HEK293 (cell line): ENCODE results near the gene TNFAIP2.

Experiments
- CTCF ChIA-PET: fragments of 350-600 bp; formaldehyde crosslinking; extraction: SDS; loops from one replicate; lab custom pipeline; 2021; ENCODE audit warnings: antibody characterized with exemption; lab: Yijun Ruan, JAX
- POLR2A ChIA-PET: fragments of 300-600 bp; formaldehyde crosslinking; extraction: SDS; loops from one replicate; lab custom pipeline; 2020; ENCODE audit warnings: antibody characterized with exemption, inconsistent platforms; lab: Yijun Ruan, JAX
- H3K27ac ChIP-seq: fragments of 200-500 bp; sonication (Bioruptor generic); 2 replicates; pipeline ENCODE4 v1.5.1; 2014; ENCODE audit warnings: low read depth, low read length, control low read depth, inconsistent platforms; ENCODE audit errors: extremely low read depth
- H3K36me3 ChIP-seq, 2 experiments: fragments of 200-500 bp in 1 of 2; sonication (Bioruptor generic) in 1 of 2; 1 replicate in 1 of 2; 2 replicates in 1 of 2; pipeline ENCODE4 v1.5.1; 2014 to 2017; ENCODE audit warnings: inconsistent platforms in 2 of 2, low read length in 2 of 2; ENCODE audit not compliant: control insufficient read depth in 2 of 2, insufficient read depth in 1 of 2
- H3K4me1 ChIP-seq: fragments of 200-500 bp; sonication (Bioruptor generic); 2 replicates; pipeline ENCODE4 v1.5.1; 2014; ENCODE audit warnings: mild to moderate bottlenecking, low read length, inconsistent platforms; ENCODE audit not compliant: control insufficient read depth, insufficient read depth
- H3K4me3 ChIP-seq: 2 replicates; pipeline ENCODE4 v1.5.1; 2011; ENCODE audit warnings: low read depth, mild to moderate bottlenecking, control low read depth, low read length, moderate library complexity
- H3K9me3 ChIP-seq: fragments of 200-500 bp; sonication (Bioruptor generic); 2 replicates; pipeline ENCODE4 v1.5.1; 2014; ENCODE audit warnings: low read depth, low read length, inconsistent platforms; ENCODE audit not compliant: control insufficient read depth, insufficient read depth
- GLIS1 ChIP-seq: fragments of 450-650 bp; formaldehyde crosslinking; IDR thresholded peaks from 2 replicates; pipeline ENCODE4 v1.5.1; 2016; ENCODE audit warnings: missing biosample characterization, missing genetic modification characterization
- INSM2 ChIP-seq: fragments of 450-650 bp; formaldehyde crosslinking; IDR thresholded peaks from 2 replicates; pipeline ENCODE4 v1.5.1; 2016; ENCODE audit warnings: missing biosample characterization, missing genetic modification characterization
- KLF17 ChIP-seq: fragments of 450-650 bp; formaldehyde crosslinking; IDR thresholded peaks from 2 replicates; pipeline ENCODE4 v1.5.1; 2016; ENCODE audit warnings: missing biosample characterization, missing genetic modification characterization
- KLF9 ChIP-seq: fragments of 450-650 bp; formaldehyde crosslinking; IDR thresholded peaks from 2 replicates; pipeline ENCODE4 v1.5.1; 2016; ENCODE audit warnings: missing biosample characterization, missing genetic modification characterization, low read depth
- PATZ1 ChIP-seq: fragments of 450-650 bp; formaldehyde crosslinking; IDR thresholded peaks from 2 replicates; pipeline ENCODE4 v1.5.1; 2016; ENCODE audit warnings: missing biosample characterization, missing genetic modification characterization
- SP7 ChIP-seq: fragments of 450-650 bp; formaldehyde crosslinking; IDR thresholded peaks from 2 replicates; pipeline ENCODE4 v1.5.1; 2016; ENCODE audit warnings: missing biosample characterization, missing genetic modification characterization
- ZBTB26 ChIP-seq: fragments of 450-650 bp; formaldehyde crosslinking; optimal IDR thresholded peaks from 2 replicates; pipeline ENCODE3; 2016; ENCODE audit warnings: missing biosample characterization, mild to moderate bottlenecking, missing genetic modification characterization
- ZBTB48 ChIP-seq: fragments of 450-650 bp; formaldehyde crosslinking; IDR thresholded peaks from 2 replicates; pipeline ENCODE4 v1.5.1; 2016; ENCODE audit warnings: missing biosample characterization, missing genetic modification characterization
- ZBTB7A ChIP-seq: fragments of 450-650 bp; formaldehyde crosslinking; IDR thresholded peaks from 2 replicates; pipeline ENCODE4 v1.5.1; 2016; ENCODE audit warnings: low read depth, missing biosample characterization, missing genetic modification characterization
- ZFHX2 ChIP-seq: fragments of 450-650 bp; formaldehyde crosslinking; conservative IDR thresholded peaks from 2 replicates; pipeline ENCODE4 v1.5.1; 2016; ENCODE audit warnings: missing biosample characterization, missing genetic modification characterization
- ZIC2 ChIP-seq: fragments of 450-650 bp; formaldehyde crosslinking; IDR thresholded peaks from 2 replicates; pipeline ENCODE4 v1.5.1; 2016; ENCODE audit warnings: missing biosample characterization, missing genetic modification characterization
- ZNF146 ChIP-seq: fragments of 450-650 bp; formaldehyde crosslinking; IDR thresholded peaks from 2 replicates; pipeline ENCODE4 v1.5.1; 2016; ENCODE audit warnings: missing biosample characterization, missing genetic modification characterization
- ZNF16 ChIP-seq: fragments of 450-650 bp; formaldehyde crosslinking; IDR thresholded peaks from 2 replicates; pipeline ENCODE4 v1.5.1; 2016; ENCODE audit warnings: low read depth, missing biosample characterization, missing genetic modification characterization
- ZNF19 ChIP-seq: fragments of 450-650 bp; formaldehyde crosslinking; IDR thresholded peaks from 2 replicates; pipeline ENCODE4; 2016; ENCODE audit warnings: missing biosample characterization, missing genetic modification characterization, low read depth
- ZNF449 ChIP-seq: fragments of 450-650 bp; formaldehyde crosslinking; IDR thresholded peaks from 2 replicates; pipeline ENCODE4 v1.5.1; 2017; ENCODE audit warnings: missing biosample characterization, mild to moderate bottlenecking, missing genetic modification characterization, moderate library complexity
- ZNF510 ChIP-seq: fragments of 450-650 bp; formaldehyde crosslinking; IDR thresholded peaks from 2 replicates; pipeline ENCODE4 v1.5.1; 2018; ENCODE audit warnings: mild to moderate bottlenecking, missing genetic modification characterization, missing biosample characterization; ENCODE audit not compliant: insufficient replicate concordance
- ZNF560 ChIP-seq: fragments of 450-650 bp; formaldehyde crosslinking; IDR thresholded peaks from 2 replicates; pipeline ENCODE4 v1.5.1; 2017; ENCODE audit warnings: missing biosample characterization, missing genetic modification characterization, borderline replicate concordance
- ZNF623 ChIP-seq: fragments of 450-650 bp; formaldehyde crosslinking; IDR thresholded peaks from 2 replicates; pipeline ENCODE4 v1.5.1; 2016; ENCODE audit warnings: missing biosample characterization, missing genetic modification characterization
- ZNF707 ChIP-seq: fragments of 450-650 bp; formaldehyde crosslinking; IDR thresholded peaks from 2 replicates; pipeline ENCODE4 v1.5.1; 2016; ENCODE audit warnings: missing biosample characterization, missing genetic modification characterization

TNFAIP2 gene

GRCh38 chr14:103111232-103111868, 11.9 kb upstream of the TNFAIP2 start:
- H3K4me3 ChIP-seq, result no peak overlapping the region
- no peaks in the 10 kb centered on the region for H3K9me3 ChIP-seq
- H3K27ac ChIP-seq, result no peak overlapping the region
- no peaks in the 10 kb centered on the region for H3K36me3 ChIP-seq
- ChIA-PET CTCF (interaction anchor here (1.0 kb wide), 1 partner anchor 29 kb away, joined by 3 read pairs; no protein-coding TSS in a partner anchor), POLR2A (no interaction called here)
- no peaks in the 10 kb centered on the region; the same call in 1 of the 2 replicates for H3K4me1 ChIP-seq
- peak; percentile 38; the same call in 1 of the 2 replicates for TF ChIP-seq KLF9 (tag by site-specific recombination)
- TF ChIP-seq SP7, result no peak
- peak; percentile 59; the same call in 1 of the 2 replicates for TF ChIP-seq KLF17 (tag by site-specific recombination)
- peak; percentile 39; the same call in 1 of the 2 replicates for TF ChIP-seq PATZ1
- no peak for TF ChIP-seq ZNF16 (tag by site-specific recombination)
- TF ChIP-seq ZBTB7A (tag by site-specific recombination), result no peak
- peak; percentile 44; the same call in 1 of the 2 replicates for TF ChIP-seq ZIC2 (tag by site-specific recombination)
- no peak for TF ChIP-seq ZNF449 (tag by site-specific recombination)

- H3K27ac ChIP-seq, result no peak overlapping the region
- no peaks in the 10 kb centered on the region for H3K36me3 ChIP-seq
- no peaks in the 10 kb centered on the region; the same call in 1 of the 2 replicates for H3K4me1 ChIP-seq
- no peaks in the 10 kb centered on the region for H3K9me3 ChIP-seq
- CTCF ChIA-PET, result no interaction called here
- POLR2A ChIA-PET, result no interaction called here
- H3K4me3 ChIP-seq, result no peak overlapping the region
- TF ChIP-seq GLIS1 (0 out of 2 replicates have a peak, but pooled peaks have one; percentile 7), ZBTB26 (tag by site-specific recombination) (no peak)
These were observed 10.6 kb upstream of the TNFAIP2 start for GRCh38 chr14:103112400-103113243.

GRCh38 chr14:103113303-103113702, 10.0 kb upstream of the TNFAIP2 start:
- no peak overlapping the region for H3K4me3 ChIP-seq
- H3K9me3 ChIP-seq, result no peaks in the 10 kb centered on the region
- H3K36me3 ChIP-seq, result no peaks in the 10 kb centered on the region
- H3K4me1 ChIP-seq, result no peaks in the 10 kb centered on the region; the same call in 1 of the 2 replicates
- ChIA-PET POLR2A (no interaction called here), CTCF (no interaction called here)
- H3K27ac ChIP-seq, result no peak overlapping the region
- no peak for TF ChIP-seq ZNF510 (tag by site-specific recombination)
- TF ChIP-seq ZNF707, result no peak
- TF ChIP-seq ZNF146 (tag by site-specific recombination), result no peak
- no peak for TF ChIP-seq INSM2 (tag by site-specific recombination)
- no peak for TF ChIP-seq ZNF623 (tag by site-specific recombination)
- no peak for TF ChIP-seq ZNF560
- TF ChIP-seq ZNF19 (tag by site-specific recombination), result no peak
- TF ChIP-seq ZNF449 (tag by site-specific recombination), result no peak
- TF ChIP-seq ZFHX2 (tag by site-specific recombination), result 0 out of 2 replicates have a peak, but pooled peaks have one; percentile 30
- TF ChIP-seq ZBTB7A (tag by site-specific recombination), result peak; percentile 56; the same call in 1 of the 2 replicates
- TF ChIP-seq ZBTB48 (tag by site-specific recombination), result 0 out of 2 replicates have a peak, but pooled peaks have one; percentile 23
